Glomerular visceral epithelial cell (primary cell): ENCODE results near the gene RBM38.

Experiments used
- DNase-seq: peaks from one replicate; pipeline ENCODE4 v3.0.0-alpha.2; 2016; ENCODE audit errors: extremely low spot score

Gene RBM38

DNA sequence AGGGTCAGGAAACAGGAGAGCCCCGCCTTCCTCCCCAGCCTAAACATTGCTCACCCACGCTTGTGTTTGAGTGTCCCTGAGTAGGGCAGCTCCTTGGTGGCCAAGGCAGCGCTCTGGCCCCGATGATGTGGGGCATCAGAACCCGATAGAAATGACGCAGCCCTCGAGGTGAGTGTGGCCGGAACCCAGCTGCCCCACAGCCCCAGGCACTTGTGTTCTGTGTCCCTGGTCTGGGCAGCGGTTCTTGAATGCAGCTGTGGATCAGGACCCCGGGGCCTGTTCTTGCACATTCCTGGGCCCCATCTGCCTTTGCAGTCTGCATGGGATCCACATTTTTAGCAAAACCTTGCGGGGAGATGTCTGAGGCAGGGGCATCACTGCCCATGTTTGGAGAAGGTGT lies 12.8 kb downstream of the RBM38 start:
- DNase-seq, result no peak

DNA sequence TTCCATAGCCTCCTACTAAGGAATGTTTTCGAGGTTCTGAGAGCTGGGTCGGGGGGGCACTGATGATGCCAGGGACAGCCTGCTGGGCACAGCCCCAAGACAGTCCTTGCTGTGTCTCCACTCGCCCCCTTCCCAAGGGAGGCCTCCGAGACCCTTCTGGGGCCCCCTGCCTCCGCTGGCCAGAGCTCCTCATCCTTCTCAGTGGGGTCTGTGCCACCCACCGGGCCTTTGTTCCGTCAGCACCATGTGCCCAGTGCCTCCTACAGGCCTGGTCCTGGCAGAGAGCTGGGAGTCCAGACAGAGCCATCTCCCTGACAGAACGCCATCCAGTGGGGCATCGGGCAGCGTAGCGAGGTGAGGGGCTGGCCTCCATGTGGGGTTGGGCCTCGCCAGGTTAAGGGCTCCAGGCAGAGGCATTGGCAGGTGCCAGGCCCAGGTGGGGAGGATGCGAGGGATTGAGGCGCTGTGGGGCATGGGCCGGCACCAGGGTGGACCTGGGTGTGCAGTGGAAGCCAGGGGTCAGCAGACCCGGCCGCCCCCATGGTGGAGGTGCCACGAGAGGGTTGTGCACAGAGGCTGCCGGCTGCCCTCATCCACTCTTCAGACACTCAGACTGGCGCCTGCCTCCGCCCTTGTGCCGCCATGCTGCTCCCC lies 13.3 kb downstream of the RBM38 start:
- DNase-seq, result no peak

DNA sequence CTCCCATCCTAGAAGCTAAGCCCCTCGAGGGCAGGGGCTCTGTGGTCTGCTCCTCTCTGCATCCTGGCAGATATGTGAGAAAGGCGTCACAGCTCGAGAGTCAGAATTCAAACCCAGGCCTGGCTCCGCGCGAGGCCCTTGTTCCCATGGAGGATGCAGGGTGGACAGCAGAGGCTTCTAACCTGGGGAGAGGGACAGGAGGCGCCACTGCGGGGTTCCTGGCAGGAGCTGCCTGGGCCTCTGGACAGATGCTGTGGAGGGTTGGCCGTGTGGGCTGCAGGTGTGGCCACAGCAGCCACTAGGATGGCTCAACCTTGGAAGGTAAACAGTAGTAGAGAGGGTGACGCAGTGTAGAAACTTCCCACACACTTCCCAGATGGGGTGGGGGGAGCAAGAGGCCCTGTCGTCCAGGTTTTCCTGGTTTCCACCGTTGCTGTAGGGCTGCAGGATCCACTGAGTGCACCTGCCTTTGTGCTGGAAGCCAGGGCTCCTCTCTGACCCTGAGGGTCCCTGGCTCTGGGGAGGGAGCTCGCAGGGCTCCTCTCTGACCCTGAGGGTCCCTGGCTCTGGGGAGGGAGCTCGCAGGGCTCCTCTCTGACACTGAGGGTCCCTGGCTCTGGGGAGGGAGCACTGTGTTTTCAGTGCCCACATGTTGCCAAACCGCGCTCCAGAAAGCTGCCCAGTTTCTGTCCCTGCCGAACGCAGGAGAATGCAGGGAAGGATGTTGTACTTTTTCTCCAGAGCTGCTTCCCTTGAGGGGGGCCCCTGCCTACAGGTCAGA lies 14.2 kb downstream of the RBM38 start:
- DNase-seq, result no peak

DNA sequence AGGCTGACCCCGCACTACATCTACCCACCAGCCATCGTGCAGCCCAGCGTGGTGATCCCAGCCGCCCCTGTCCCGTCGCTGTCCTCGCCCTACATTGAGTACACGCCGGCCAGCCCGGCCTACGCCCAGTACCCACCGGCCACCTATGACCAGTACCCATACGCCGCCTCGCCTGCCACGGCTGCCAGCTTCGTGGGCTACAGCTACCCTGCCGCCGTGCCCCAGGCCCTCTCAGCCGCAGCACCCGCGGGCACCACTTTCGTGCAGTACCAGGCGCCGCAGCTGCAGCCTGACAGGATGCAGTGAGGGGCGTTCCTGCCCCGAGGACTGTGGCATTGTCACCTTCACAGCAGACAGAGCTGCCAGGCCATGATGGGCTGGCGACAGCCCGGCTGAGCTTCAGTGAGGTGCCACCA lies 16.4 kb downstream of the RBM38 start:
- DNase-seq, result no peak

DNA sequence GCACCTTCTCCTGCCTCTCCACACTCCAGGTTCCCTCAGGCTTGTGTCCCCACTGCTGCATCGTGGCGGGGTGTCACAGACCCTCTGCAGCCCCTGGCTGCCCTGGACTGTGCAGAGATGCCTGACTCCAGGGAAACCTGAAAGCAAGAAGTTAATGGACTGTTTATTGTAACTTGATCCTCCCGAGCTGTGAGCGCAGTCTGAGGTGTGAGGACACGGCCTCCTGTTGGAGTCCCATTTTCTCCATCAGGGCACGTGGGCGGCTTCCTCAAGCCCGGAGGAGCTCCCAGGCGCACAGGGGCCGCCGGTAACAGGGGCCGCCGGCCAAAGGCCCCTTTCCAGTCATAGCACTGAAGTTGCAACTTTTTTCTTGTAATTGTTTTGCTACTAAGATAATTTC lies 16.9 kb downstream of the RBM38 start:
- no peak for DNase-seq

DNA sequence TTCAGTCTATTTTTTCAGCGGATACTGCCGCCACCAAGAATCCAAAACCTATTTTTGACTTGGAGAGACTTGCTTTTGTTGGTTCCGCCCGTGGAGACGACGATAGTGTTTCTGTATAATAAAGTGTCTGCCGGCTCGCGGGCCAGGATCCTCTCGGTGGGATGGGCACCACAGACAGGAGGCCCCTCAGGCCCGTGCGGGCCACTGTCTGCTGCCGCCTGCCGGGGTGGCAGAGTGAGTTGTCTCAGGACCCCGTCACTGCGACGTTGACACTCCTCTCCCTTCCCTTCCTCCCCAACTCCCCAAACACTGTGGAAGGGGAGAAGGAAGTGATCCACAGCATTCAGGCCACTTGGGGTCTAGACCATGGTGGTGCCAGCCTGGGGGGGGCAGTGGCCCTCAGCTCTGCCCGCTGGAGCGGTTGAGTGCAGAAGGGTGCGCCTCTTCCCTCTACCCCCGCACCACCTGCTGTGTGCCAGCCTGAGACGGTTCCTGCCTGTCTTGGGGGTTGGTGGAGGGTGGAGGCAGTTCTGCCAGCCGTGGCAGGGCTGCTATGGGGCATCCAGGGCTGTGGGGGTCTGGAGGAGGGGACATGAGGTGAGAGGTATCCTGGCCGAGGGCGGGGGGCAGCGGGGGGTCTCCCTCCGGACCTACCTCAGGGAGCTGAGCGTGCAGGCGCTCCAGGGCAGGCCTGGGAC lies 17.5 kb downstream of the RBM38 start:
- no peak for DNase-seq

DNA sequence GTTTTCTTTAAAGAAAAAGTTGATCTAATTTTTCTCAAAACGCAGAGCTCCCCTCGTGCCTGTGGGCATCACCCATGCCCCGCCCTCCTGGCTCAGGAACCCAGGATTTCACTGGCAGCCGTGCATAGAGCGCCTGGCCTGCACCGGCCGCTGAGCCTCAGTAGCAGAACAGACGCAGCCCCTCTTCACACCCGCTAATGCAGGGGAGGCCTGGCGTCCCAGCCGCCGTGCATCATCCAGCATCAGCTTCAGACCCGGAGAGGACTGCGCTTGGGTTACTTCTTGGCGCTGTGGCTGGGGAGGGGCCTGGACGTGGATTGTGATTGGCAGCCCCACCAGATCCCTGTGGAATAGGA lies 18.1 kb downstream of the RBM38 start:
- no peak for DNase-seq

DNA sequence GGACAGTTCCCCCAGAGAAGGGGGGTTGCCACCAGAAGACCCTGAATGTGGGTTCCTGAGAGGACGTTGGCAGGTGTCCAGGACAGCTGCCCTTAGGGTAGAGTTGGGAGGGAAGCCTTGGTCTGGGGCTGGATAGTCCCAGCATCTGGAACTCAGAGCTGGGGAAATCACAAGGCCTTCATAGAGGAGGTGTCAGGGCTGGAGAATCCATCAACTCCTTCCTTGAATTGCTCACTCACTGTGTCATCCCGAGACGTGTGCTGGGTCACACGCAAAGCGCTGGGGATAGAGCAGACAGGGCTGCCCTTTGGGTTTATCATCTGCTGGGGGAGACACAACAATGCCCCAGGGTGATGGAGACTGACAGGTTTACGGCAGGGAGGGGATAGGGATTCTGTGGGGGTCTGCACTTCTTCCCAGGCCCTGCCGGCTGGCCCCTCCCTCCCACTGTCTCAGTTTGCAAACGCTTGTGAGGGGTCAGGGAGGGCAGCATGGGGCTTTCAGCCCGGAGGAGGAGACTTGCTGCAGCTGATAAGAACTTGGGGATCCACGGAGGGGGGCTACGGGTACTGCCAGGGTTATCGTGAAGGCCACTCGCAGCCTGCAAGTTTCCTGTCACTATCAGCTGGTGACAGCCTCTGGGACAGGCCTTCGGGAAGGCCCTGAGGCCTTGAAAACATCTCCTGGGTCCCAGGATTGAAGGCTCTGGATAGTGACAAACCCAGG lies 18.6 kb downstream of the RBM38 start:
- DNase-seq, result no peak

DNA sequence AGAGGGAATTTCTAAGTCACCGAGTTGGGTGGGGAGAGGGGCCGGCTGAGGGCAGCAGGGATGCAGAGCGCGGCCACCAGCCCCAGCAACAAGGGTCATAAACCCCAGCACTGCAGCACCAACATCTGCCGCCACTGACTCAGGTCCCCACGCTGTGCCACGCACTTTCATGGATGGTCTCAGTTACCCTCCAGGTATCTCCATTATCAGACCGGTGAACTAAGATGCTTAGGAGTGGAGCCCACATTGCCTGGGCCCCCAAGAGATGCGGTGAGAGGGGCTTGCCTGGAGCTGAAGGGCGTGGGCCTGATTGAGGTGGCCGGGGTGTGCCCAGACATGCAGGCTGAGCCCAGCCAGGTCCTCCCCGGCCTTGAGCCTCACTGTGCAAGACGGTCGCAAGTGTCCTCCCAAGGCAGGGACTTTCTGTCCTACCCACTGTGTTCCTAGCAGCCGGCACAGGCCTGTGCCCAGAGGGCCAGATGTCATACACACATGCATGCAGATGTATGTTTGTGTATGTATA lies 19.3 kb downstream of the RBM38 start:
- DNase-seq, result no peak

DNA sequence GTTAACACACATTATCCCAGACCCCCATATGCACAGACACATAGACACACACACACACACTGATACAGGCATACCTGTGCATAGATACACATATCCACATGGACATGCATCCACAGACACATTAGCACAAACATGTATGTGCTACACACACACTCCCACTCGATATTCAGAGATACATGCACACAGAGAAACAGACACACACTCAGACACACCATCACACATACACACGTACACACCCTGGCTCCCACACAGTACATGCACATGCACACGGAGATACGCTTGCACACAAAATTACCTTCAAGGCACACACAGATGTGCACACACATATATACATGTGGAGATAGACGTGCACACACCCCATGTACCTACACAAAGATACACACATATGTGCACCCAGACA lies 19.7 kb downstream of the RBM38 start:
- DNase-seq, result no peak

DNA sequence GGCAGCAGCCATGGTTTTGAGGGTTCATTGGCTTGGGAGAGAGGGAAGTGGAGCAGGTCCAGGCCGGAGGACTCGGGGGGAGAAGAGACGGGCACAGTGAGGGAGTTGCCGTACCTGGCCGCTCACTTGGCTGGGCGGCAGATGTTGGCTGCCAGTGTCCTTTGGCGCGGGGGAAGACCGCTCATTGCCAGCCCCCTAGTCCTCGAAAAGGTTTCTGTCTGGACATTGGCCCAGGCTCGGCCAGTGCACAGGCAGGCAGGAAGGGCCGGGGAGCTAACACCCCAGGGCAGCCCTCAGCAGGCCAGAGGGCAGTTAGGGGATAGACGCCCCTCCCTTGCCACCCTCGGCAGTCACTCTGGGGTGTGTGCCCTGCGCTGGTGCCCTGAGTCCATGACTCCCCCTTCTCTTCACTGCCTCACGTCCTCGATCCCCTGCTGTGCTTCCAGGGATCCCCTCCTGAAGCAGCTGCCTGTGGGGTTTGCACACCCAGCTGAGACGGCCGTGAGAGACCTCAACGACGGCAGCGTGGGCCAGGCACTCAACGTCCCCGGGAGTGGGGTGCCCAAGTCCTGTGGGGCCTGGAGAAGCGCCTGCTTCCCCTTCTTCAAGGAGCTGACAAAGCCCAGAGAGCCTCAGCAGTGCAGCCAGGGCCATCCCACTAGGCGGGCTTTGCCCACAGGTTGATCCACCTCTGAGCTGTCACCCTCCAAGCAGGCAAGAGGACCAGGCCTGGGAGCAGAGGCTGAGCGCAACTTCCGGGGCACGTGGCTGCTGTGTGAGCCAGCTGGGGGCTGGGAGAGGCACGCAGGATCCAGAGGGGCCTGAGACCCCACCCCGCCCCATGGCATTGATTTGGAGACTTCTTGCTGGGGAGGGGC lies 20.4 kb downstream of the RBM38 start:
- no peak for DNase-seq

DNA sequence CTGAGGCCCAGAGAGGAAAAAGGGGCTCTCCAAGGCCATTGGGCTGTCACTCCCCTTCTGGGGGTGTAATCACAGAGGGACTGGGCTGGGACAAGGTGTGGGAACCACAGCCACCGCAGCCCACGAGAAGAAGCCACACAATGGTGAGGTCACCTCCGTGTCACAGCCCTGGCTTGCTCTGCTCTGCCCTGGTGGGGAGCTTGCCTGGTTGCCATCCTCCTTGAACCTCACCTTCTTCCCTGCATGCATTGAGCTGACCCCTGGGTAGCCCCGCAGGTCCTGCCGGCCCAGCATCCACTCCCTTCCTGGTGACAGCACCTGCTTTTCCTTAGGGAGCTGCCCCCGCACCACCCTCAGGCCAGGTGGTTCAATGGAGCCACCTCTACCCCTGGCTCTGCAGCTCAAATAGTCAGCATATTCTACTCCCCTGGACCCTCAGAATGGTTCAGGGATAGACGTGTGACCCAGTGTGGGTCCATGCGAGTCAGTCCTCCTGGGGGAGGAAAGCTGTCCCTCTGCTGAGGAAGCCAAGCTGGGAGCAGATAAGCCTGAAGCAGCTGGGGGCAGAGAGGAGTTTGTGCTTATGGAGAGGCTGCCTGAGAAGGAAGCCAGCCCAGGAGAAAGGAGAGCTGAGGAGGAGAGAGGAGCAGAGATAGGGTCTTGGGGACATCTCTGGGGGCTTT lies 21.3 kb downstream of the RBM38 start:
- no peak for DNase-seq

DNA sequence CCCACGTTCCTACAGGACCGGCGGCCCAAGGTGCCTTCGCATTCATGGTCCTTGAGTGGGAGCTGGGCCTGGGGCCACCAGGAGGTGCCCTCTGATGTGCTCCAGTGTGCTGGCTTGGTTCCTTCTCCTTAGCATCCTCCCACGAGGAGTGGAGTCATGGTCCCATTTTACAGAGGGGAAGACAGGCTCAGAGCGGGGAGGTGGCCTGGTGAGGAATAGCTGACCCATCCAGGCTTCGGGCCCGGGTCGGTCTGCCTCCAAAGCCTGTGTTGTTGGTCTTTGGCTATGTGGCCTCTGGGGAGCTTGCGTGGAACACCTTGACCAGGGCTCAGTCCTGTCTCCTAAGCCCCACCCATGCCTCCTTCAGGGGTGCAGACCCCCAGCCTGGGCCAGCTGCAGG lies 22.8 kb downstream of the RBM38 start:
- DNase-seq, result no peak

DNA sequence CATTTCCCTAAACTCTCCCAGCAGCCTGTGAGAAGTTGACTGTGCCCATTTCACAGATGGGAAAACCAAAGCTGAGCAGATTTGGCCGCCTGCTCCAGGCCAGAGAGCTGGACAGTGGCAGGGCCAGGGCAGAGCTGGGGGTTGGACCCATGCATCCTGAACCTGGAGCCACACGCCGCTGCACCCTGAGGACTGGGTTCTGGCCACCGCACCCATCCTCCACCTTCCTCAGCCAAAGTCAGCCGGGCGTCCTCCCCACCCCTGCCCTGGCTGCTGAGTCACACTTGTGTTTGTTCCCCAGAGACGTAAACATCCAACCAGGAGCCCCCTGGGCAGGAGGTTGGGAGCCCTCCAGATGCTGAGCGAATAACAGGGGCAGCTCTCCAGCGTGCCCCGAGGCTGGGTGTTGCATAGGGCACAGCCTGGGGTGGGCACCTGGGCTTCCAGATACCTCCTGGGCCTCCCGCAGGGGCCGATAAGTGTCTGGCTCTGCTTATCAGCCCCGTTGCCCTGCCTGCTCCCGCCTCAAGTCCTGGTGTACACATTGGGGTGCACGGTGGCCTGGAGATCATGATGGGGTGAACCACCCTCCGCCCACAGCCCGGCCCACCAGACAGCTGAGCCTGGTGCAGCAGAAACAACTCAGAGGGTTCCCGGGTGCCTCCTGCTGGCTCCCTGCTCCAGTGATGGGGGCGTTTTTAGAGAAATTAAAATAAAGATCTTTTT lies 23.8 kb downstream of the RBM38 start:
- no peak for DNase-seq

DNA sequence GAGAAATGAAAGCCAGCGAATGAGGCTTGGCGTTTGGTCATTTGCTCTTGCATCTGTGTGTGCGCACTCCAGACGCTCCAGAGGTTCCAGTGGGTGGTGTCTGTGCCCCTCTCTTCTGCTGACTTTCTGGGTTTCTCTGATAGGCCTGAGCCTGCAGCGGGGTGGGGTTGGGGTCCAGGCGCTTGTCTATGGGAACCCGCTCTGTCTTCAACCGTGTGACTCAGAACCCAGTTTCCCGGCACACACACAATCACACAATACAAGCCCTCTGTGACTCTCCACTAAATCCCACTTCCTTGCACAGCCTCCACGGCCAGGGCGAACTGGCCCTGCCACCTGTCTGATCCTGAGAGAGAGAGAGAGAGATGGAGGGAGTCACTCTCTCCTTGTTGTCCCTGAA lies 24.6 kb downstream of the RBM38 start:
- DNase-seq, result no peak

DNA sequence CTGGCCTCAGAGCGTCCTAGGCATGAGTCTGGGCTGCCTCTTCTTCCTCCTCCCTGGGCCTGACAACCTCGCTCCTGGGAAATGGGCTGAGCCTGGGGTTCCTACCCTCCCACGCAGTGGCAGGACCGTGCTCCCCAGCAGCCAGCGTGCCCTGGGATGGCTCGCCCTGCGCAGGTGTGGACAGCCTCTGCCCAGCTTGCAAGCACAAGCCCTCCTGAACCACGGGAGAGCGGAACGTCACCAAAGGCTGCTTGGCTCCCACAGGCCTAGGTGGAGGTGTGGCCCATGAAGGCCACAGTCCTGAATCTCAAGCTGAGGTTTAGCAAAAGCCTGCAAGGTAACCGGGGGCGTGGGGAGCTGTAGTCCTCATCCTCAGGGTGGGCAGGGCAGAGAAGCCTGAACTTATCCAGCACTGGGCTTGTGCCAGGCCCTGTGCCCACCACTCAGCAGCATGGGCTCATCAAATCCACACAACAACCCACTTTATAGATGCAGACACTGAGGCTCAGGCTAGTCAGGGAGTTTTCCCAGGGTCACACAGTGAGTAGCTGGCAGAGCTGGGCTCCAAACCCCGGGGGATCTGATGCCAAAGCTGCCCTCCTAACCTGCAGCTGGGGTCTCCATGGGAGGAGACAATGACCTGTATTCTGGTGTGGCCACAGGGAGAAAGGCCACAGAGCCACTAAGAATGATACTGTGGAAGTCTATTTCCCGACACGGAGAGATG lies 25.3 kb downstream of the RBM38 start:
- DNase-seq, result no peak

DNA sequence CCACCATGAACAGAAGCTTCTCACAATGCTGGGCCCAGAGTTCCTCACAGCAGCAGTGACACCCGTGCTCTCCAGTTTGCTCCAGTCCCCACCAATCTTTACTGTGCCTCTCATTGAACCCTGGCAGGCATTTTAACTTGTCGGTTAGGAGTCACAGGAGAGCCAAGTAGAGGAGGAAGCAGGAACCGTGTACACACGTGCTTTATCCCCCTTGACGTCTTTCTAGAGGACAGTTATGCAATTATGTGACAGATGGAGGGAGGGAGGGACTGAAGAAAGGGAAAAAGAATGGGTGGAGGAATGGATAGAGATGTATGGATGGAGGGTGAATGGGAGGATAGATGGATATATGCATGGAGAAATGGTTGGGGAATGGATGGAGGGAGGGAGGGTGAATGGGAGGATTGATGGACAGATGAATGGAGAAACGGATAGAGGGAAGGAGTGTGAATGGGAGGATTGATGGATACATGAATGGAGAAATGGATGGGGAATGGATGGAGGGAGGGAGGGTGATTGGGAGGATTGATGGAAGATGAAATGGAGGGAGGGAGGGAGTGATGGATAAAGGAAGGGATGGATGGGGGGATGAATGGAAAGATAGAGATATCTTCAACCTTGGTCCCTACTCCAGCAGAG lies 26.0 kb downstream of the RBM38 start:
- DNase-seq, result no peak

DNA sequence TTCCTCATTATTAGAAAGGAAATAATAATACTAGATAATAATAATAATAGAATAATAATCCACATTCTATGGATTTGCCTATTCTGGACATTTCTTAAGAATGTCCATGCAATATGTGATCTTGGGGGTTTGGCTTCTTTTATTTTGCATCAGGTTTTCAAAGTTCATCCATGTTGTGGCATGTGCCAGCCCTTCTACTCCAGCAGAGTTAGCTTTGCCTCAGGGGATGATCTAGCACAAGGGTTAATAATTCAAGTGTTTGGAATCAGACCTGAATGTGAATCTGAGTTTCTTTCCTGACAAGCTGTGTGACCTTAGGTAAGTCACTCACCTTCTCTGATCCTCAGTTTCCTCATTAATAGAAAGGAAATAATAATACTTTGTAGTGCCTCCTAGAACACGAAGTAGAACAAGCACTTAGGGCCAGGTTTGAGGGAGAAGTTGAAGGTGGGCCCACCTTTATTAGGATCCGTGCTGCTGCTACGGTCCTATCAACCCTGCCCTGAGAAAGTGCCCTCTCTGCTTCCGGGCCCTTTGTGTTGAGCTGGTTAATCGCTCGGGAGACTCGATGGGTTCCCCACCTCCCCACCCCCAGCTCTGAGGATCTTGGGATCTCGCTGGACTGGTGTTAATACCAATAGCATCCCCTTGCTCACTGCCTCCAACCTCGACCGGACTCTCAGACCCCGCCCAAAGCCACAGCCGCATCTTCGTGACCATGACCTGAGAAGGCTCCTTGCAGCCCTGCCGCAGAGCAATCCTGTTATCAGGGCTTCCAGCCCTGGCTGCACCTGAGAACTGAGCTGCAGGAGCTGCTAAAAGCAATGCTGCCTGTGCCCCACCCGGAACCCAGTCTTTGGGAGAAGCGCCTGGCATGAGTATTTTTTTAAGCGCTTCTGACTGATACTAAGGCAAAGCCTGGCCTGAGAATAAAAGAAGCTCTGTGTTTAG lies 26.9 kb downstream of the RBM38 start:
- DNase-seq, result no peak
